K562 (cell line): Measurements from ENCODE around the gene CDKN2B. TPM values are rescaled to one million over a fixed set of nuclear protein-coding genes. Genes with fewer than 3 reads are reported as not detected.

Source experiments
- ATAC-seq: fragments of 200-7000 bp; cut with Tn5 transposase; 3 replicates; pipeline ENCODE4 v1.9.1; 2020; ENCODE audit warnings: moderate library complexity
- BruUV-seq: library from RNA; stranded (reverse); fragments of 400-500 nt; replicated peaks from 2 replicates; lab custom pipeline; 2021; lab: Mats Ljungman, UMichigan
- CTCF ChIA-PET: fragments of 300-600 bp; formaldehyde crosslinking; extraction: SDS; loops from one replicate; lab custom pipeline; 2021; ENCODE audit warnings: low intra/inter-chr PET ratio; lab: Yijun Ruan, JAX
- POLR2A ChIA-PET: fragments of 300-600, 350-650 bp; sonication (Branson Sonifier 250); formaldehyde crosslinking; extraction: SDS; loops from one replicate; lab custom pipeline; 2021; ENCODE audit warnings: antibody characterized with exemption, inconsistent platforms; lab: Yijun Ruan, JAX
- DNase-seq, 4 experiments: peaks; one replicate each; pipeline versions ENCODE4 v3.0.0 to v3.0.0-alpha.2; 2011 to 2018; ENCODE audit warnings: low spot score in 3 of 4, mixed read lengths in 3 of 4; ENCODE audit errors: extremely low read depth in 1 of 4
- FAIRE-seq: peaks from 2 replicates; lab custom pipeline; 2011; peaks lifted over from hg19 to GRCh38; lab: Jason Lieb, UNC
- H2AFZ ChIP-seq: 2 replicates; pipeline ENCODE4 v1.6.0; 2011; ENCODE audit warnings: low read depth, low read length, control low read depth, inconsistent platforms
- H3K27ac ChIP-seq: fragments of 200-600 bp; 3 replicates; pipeline ENCODE4 v1.8.0; 2011; ENCODE audit warnings: low read depth, mild to moderate bottlenecking, control low read depth, inconsistent platforms, low read length, moderate library complexity, mixed read lengths; ENCODE audit errors: extremely low read depth
- H3K27me3 ChIP-seq, 2 experiments: fragments of 300-600 bp in 1 of 2; 2 replicates in 1 of 2; 3 replicates in 1 of 2; pipeline versions ENCODE4 v1.6.0 to v1.8.0; 2011; ENCODE audit warnings: inconsistent platforms in 2 of 2, low read length in 2 of 2, mild to moderate bottlenecking in 1 of 2, mixed read lengths in 1 of 2, moderate library complexity in 1 of 2; ENCODE audit not compliant: control insufficient read depth in 2 of 2, insufficient read depth in 2 of 2
- H3K36me3 ChIP-seq: fragments of 300-600 bp; 3 replicates; pipeline ENCODE4 v1.8.0; 2011; ENCODE audit warnings: mild to moderate bottlenecking, low read length, inconsistent platforms; ENCODE audit not compliant: control insufficient read depth, insufficient read depth
- H3K4me1 ChIP-seq, 2 experiments: fragments of 200-600 bp in 1 of 2; replicated peaks in 1 of 2; 2 replicates in 1 of 2; 3 replicates in 1 of 2; pipeline versions ENCODE4 v1.5.1 to v1.8.0; 2011; ENCODE audit warnings: inconsistent platforms in 2 of 2, low read length in 2 of 2, mild to moderate bottlenecking in 1 of 2, mixed read lengths in 1 of 2, moderate library complexity in 1 of 2; ENCODE audit not compliant: control insufficient read depth in 2 of 2, insufficient read depth in 2 of 2
- H3K4me2 ChIP-seq: 2 replicates; pipeline ENCODE4 v1.6.1; 2011; ENCODE audit warnings: low read length, control low read depth, inconsistent platforms, mixed read lengths; ENCODE audit not compliant: insufficient read depth
- H3K4me3 ChIP-seq: fragments of 200-600 bp; sonication (generic), shearing (Covaris generic); 2 replicates; pipeline ENCODE4 v1.5.1; 2016; ENCODE audit warnings: control low read depth, inconsistent platforms
- H3K79me2 ChIP-seq: fragments of 200-600 bp; 3 replicates; pipeline ENCODE4 v1.8.0; 2011; ENCODE audit warnings: low read length, inconsistent platforms; ENCODE audit not compliant: control insufficient read depth, insufficient read depth
- H3K9ac ChIP-seq, 2 experiments: 2 replicates each; pipeline versions ENCODE4 v1.6.0 to v1.6.1; 2011; ENCODE audit warnings: low read depth in 2 of 2, low read length in 2 of 2, control low read depth in 1 of 2, inconsistent platforms in 1 of 2, mild to moderate bottlenecking in 1 of 2, mixed read lengths in 1 of 2; ENCODE audit not compliant: insufficient read depth in 1 of 2
- H3K9me1 ChIP-seq: one replicate; pipeline ENCODE4 v1.6.0; 2011; ENCODE audit warnings: inconsistent platforms, mild to moderate bottlenecking, low read length, moderate library complexity; ENCODE audit not compliant: control insufficient read depth, insufficient read depth
- H3K9me3 ChIP-seq: replicated peaks from 2 replicates; pipeline ENCODE4 v1.5.1; 2011; ENCODE audit warnings: low read depth, low read length, inconsistent platforms; ENCODE audit not compliant: control insufficient read depth, insufficient read depth
- H4K20me1 ChIP-seq: replicated peaks from 2 replicates; pipeline ENCODE4 v1.6.1; 2011; ENCODE audit warnings: low read length, inconsistent platforms, mixed read lengths; ENCODE audit not compliant: control insufficient read depth, insufficient read depth
- GABPB2 ChIP-seq: fragments of 250-450 bp; sonication (Bioruptor Pico); conservative IDR thresholded peaks from 2 replicates; pipeline ENCODE4 v1.5.1; 2021; ENCODE audit warnings: mild to moderate bottlenecking
- MYBL2 ChIP-seq, 2 experiments: fragments of 450-650 bp in 1 of 2; sonication (generic) in 1 of 2; formaldehyde crosslinking in 1 of 2; IDR thresholded peaks; 2 replicates each; pipeline versions ENCODE4 v1.6.1 to v1.8.1; 2017 to 2022; ENCODE audit warnings: borderline replicate concordance in 1 of 2, inconsistent platforms in 1 of 2, low read depth in 1 of 2, mild to moderate bottlenecking in 1 of 2, missing genetic modification reagents in 1 of 2, moderate library complexity in 1 of 2
- SMAD3 ChIP-seq: fragments of 450-650 bp; formaldehyde crosslinking; conservative IDR thresholded peaks from 2 replicates; pipeline ENCODE4 v1.4.0; 2020; ENCODE audit warnings: mild to moderate bottlenecking
- ZNF280A ChIP-seq: fragments of 450-650 bp; IDR thresholded peaks from 2 replicates; pipeline ENCODE4 v1.6.1; 2018; ENCODE audit warnings: mild to moderate bottlenecking, low read depth; ENCODE audit not compliant: partially characterized antibody
- WGBS: fragments of 100-300 bp; shearing (Covaris generic); methylation state at CpG from one replicate; pipeline ENCODE4 v1.1.6; 2016; ENCODE audit warnings: low coverage, mixed read lengths; ENCODE audit not compliant: insufficient coverage; ENCODE audit errors: missing lambda C conversion rate; 5-methylcytosine and 5-hydroxymethylcytosine counted together
- in situ Hi-C: fragments of 300-500 bp; cut with MboI; formaldehyde crosslinking; loops from 4 replicates; pipeline ENCODE4 v1.15.0; 2018; ENCODE audit warnings: inconsistent platforms, mixed read lengths
- intact Hi-C: fragments of 100-400 bp; cut with micrococcal nuclease; formaldehyde crosslinking; loops from 2 replicates; pipeline ENCODE4 v1.14.2; 2022
- polyA plus RNA-seq, 8 experiments: library from polyadenylated mRNA; depleted of rRNA in 4 of 8; stranded (reverse) in 5 of 8; unstranded in 3 of 8; fragments of >200 nt; fragmentation: Nextera tagmentation in 2 of 8; fragmentation: Illumina TruSeq in 1 of 8; extraction: Ambion mirVana in 2 of 8; extraction: Trizol in 1 of 8; gene quantifications; 2 replicates each; pipeline versions ENCODE4 v1.2.1 to v1.2.3, GENCODE V29; 2011 to 2014; ENCODE audit warnings: inconsistent platforms in 1 of 8, missing spikeins in 1 of 8
- total RNA-seq, 7 experiments: library from RNA; depleted of rRNA in 6 of 7; stranded (reverse); fragments of >200 nt in 6 of 7; fragmentation: Illumina TruSeq in 2 of 7; extraction: Trizol in 2 of 7; gene quantifications; 2 replicates each; pipeline versions ENCODE4 v1.2.1 to v1.2.3, GENCODE V29; 2011 to 2021; ENCODE audit warnings: low replicate concordance in 1 of 7

The CDKN2B gene
- total and polyA plus RNA-seq, 9 of the 15 experiments (the other 6 are each of a cell fraction or from before 2014, with no cell fraction given) = not detected

- H3K27ac ChIP-seq = no peak overlapping the region
- no CpG with 5 or more reads among the region's 25 CpGs for WGBS
- no peak overlapping the region for H3K4me2 ChIP-seq
- no peaks in the 10 kb centered on the region for H3K9me3 ChIP-seq
- DNase-seq (no peak), ATAC-seq (no peak), FAIRE-seq (no peak)
- ChIA-PET POLR2A (no interaction called here), CTCF (no interaction called here)
- H3K36me3 ChIP-seq = no peaks in the 10 kb centered on the region
- H3K4me1 ChIP-seq = no peaks in the 10 kb centered on the region
- H3K9me1 ChIP-seq = no peaks in the 10 kb centered on the region
- H3K79me2 ChIP-seq = no peaks in the 10 kb centered on the region
- no peak overlapping the region for H3K4me3 ChIP-seq
- BruUV-seq = no TSS peak
- no peaks in the 10 kb centered on the region for H3K27me3 ChIP-seq
- no peaks in the 10 kb centered on the region for H4K20me1 ChIP-seq
- no peak overlapping the region for H2AFZ ChIP-seq
- intact Hi-C loops (no loop called here), in situ Hi-C loops (no loop called here)
- TF ChIP-seq GABPB2 (CRISPR knock-in tag) (no peak), MYBL2 (IDR thresholded peaks at IDR 0.05; ENCODE audit: low read depth) (no peak), MYBL2 (CRISPR knock-in tag; IDR thresholded peaks at IDR 0.05; ENCODE audit: borderline replicate concordance) (no peak), ZNF280A (no peak), SMAD3 (CRISPR knock-in tag) (no peak)
- H3K9ac ChIP-seq = no peak overlapping the region
Observed at GRCh38 chr9:22005021-22005701, 3.9 kb downstream of the CDKN2B start.
